ENCODE results near the gene LRP1B. TPM values are rescaled to one million over a fixed set of nuclear protein-coding genes. Genes with fewer than 3 reads are reported as not detected.

The LRP1B gene
- total and polyA plus RNA-seq, 2 donors (not counting 1 experiment from before 2014, with no cell fraction given) = not detected

GRCh38 chr2:141048951-141049350, 1081.9 kb downstream of the LRP1B start:
- no peaks in the 10 kb centered on the region for H3K9me3 Mint-ChIP-seq (ENCODE audit: insufficient read depth)
- H3K9ac ChIP-seq (ENCODE audit: low read length) = no peak overlapping the region
- H3K27ac ChIP-seq (ENCODE audit: low read length in 2 of 2) = no peak overlapping the region
- ATAC-seq (ENCODE audit: low read depth) (no peak), DNase-seq (no peak)
- no peaks in the 10 kb centered on the region for H3K4me1 Mint-ChIP-seq
- POLR2A ChIA-PET = no interaction called here
- TF ChIP-seq CTCF (IDR thresholded peaks at IDR 0.05) (no peak), EZH2 (IDR thresholded peaks at IDR 0.05; ENCODE audit: borderline replicate concordance, insufficient read depth, low read depth, low read length, poor library complexity, severe bottlenecking) (no peak)
- H3K79me2 ChIP-seq (ENCODE audit: control insufficient read depth, insufficient read depth, low read length) = no peaks in the 10 kb centered on the region
- no peaks in the 10 kb centered on the region for H3K27me3 Mint-ChIP-seq
- H2AFZ ChIP-seq (ENCODE audit: insufficient read depth, low read depth, low read length, poor library complexity, severe bottlenecking) = no peak overlapping the region
- WGBS (ENCODE audit: insufficient coverage) = 78% methylated on average over 3 of the region's 6 CpGs
- H3K4me3 ChIP-seq (ENCODE audit: control extremely low read depth in 1 of 5, extremely low read depth in 1 of 5, insufficient read depth in 1 of 5, low read depth in 2 of 5, low read length in 4 of 5) = no peak overlapping the region
- no peaks in the 10 kb centered on the region for H3K36me3 ChIP-seq (replicated peaks in 1 of 2; ENCODE audit: control extremely low read depth in 1 of 2, control insufficient read depth in 1 of 2, extremely low read depth in 1 of 2, insufficient read depth in 2 of 2, low read length in 1 of 2)
- no peak overlapping the region for H3K27ac Mint-ChIP-seq
- H3K4me3 Mint-ChIP-seq = no peak overlapping the region
- no peaks in the 10 kb centered on the region for H3K9me3 ChIP-seq (ENCODE audit: control extremely low read depth in 1 of 3, control insufficient read depth in 2 of 3, insufficient read depth in 1 of 3, low read length in 2 of 3)
- intact Hi-C loops (cut with micrococcal nuclease) = no loop called here
- H3K27me3 ChIP-seq (replicated peaks in 1 of 4; ENCODE audit: control extremely low read depth in 1 of 4, control insufficient read depth in 3 of 4, insufficient read depth in 4 of 4, low read length in 3 of 4) = no peaks in the 10 kb centered on the region
- H3K4me2 ChIP-seq (replicated peaks; ENCODE audit: low read depth, low read length, poor library complexity, severe bottlenecking) = no peak overlapping the region
- CTCF ChIA-PET = no interaction called here
- H4K20me1 ChIP-seq (ENCODE audit: control insufficient read depth, insufficient read depth, low read length, poor library complexity, severe bottlenecking) = no peaks in the 10 kb centered on the region
- no peaks in the 10 kb centered on the region for H3K4me1 ChIP-seq (ENCODE audit: control insufficient read depth in 2 of 2, insufficient read depth in 2 of 2, low read length in 2 of 2)

- Mint-ChIP-seq H3K4me1 (no peaks in the 10 kb centered on the region), H3K27me3 (no peaks in the 10 kb centered on the region), H3K9me3 (ENCODE audit: insufficient read depth) (peaks cover 4% of the 10 kb centered on the region), H3K4me3 (no peak overlapping the region), H3K27ac (no peak overlapping the region)
- Histone ChIP-seq H3K9me3 (ENCODE audit: control extremely low read depth in 1 of 3, control insufficient read depth in 2 of 3, insufficient read depth in 1 of 3, low read length in 2 of 3) (no peaks in the 10 kb centered on the region), H3K4me1 (ENCODE audit: control insufficient read depth in 2 of 2, insufficient read depth in 2 of 2, low read length in 2 of 2) (no peaks in the 10 kb centered on the region), H3K79me2 (ENCODE audit: control insufficient read depth, insufficient read depth, low read length) (no peaks in the 10 kb centered on the region), H3K4me3 (ENCODE audit: control extremely low read depth in 1 of 5, extremely low read depth in 1 of 5, insufficient read depth in 1 of 5, low read depth in 2 of 5, low read length in 4 of 5) (no peak overlapping the region), H3K27ac (ENCODE audit: low read length in 2 of 2) (no peak overlapping the region), H3K9ac (ENCODE audit: low read length) (no peak overlapping the region), H2AFZ (ENCODE audit: insufficient read depth, low read depth, low read length, poor library complexity, severe bottlenecking) (no peak overlapping the region), H3K4me2 (replicated peaks; ENCODE audit: low read depth, low read length, poor library complexity, severe bottlenecking) (no peak overlapping the region), H3K27me3 (replicated peaks in 1 of 4; ENCODE audit: control extremely low read depth in 1 of 4, control insufficient read depth in 3 of 4, insufficient read depth in 4 of 4, low read length in 3 of 4) (no peaks in the 10 kb centered on the region), H3K36me3 (replicated peaks in 1 of 2; ENCODE audit: control extremely low read depth in 1 of 2, control insufficient read depth in 1 of 2, extremely low read depth in 1 of 2, insufficient read depth in 2 of 2, low read length in 1 of 2) (no peaks in the 10 kb centered on the region), H4K20me1 (ENCODE audit: control insufficient read depth, insufficient read depth, low read length, poor library complexity, severe bottlenecking) (no peaks in the 10 kb centered on the region)
- DNase-seq (no peak), ATAC-seq (ENCODE audit: low read depth) (no peak)
- CTCF ChIA-PET = no interaction called here
- POLR2A ChIA-PET = no interaction called here
- WGBS (ENCODE audit: insufficient coverage) = 100% methylated on average over 1 of the region's 1 CpG
- no peak for TF ChIP-seq CTCF (IDR thresholded peaks at IDR 0.05)
- TF ChIP-seq EZH2 (IDR thresholded peaks at IDR 0.05; ENCODE audit: borderline replicate concordance, insufficient read depth, low read depth, low read length, poor library complexity, severe bottlenecking) = no peak
- intact Hi-C loops (cut with micrococcal nuclease) = no loop called here
These were observed 1089.5 kb downstream of the LRP1B start for GRCh38 chr2:141041281-141041680.
